Stimulated activated CD4-positive, alpha-beta T cell treated with anti-CD3 and anti-CD28 coated beads, Interleukin-12 subunit alpha, Interleukin-12 subunit beta, amount 100 ng/mL, for 24 hours (primary cell): ENCODE measurements around the gene ALPK1.
"Not testable (repeated sequence)": the region's sequence is repeated elsewhere in the genome, so short reads cannot be mapped to it uniquely, and the experiment has no call there.

Source experiments
- DNase-seq, 2 experiments: peaks; one replicate each; pipeline ENCODE4 v3.0.0-alpha.2; 2020; ENCODE audit warnings: low read depth in 2 of 2

Gene ALPK1

GRCh38 chr4:112296949-112297880 is at the start of gene ALPK1:
Gene ALPK1 (plus strand): TSS chr4:112297369.
- no peak for DNase-seq

- no peak for DNase-seq
These were observed 46.0 kb upstream of the ALPK1 start for GRCh38 chr4:112251019-112251643.

GRCh38 chr4:112252234-112252633 is 44.9 kb upstream of the ALPK1 start:
- no peak for DNase-seq

- no peak for DNase-seq
These were observed 43.7 kb upstream of the ALPK1 start for GRCh38 chr4:112253382-112254000.

GRCh38 chr4:112257098-112257497 is 40.1 kb upstream of the ALPK1 start:
- no peak for DNase-seq

GRCh38 chr4:112266823-112267222 is 30.3 kb upstream of the ALPK1 start:
- DNase-seq: no peak

- no peak for DNase-seq
These were observed 27.1 kb upstream of the ALPK1 start for GRCh38 chr4:112270051-112270450.

- no peak for DNase-seq
These were observed 26.3 kb upstream of the ALPK1 start for GRCh38 chr4:112270640-112271421.

GRCh38 chr4:112272292-112272691 is 24.9 kb upstream of the ALPK1 start:
- DNase-seq: no peak

GRCh38 chr4:112274959-112275358 is 22.2 kb upstream of the ALPK1 start:
- DNase-seq: no peak

GRCh38 chr4:112276113-112276512 is 21.1 kb upstream of the ALPK1 start:
- no peak for DNase-seq

- DNase-seq: no peak
These were observed 19.9 kb upstream of the ALPK1 start for GRCh38 chr4:112277220-112277619.

- no peak for DNase-seq
These were observed 19.3 kb upstream of the ALPK1 start for GRCh38 chr4:112277705-112278448.

- DNase-seq: no peak
These were observed 17.9 kb upstream of the ALPK1 start for GRCh38 chr4:112279025-112279881.

GRCh38 chr4:112279882-112280315 is 17.3 kb upstream of the ALPK1 start:
- no peak for DNase-seq

GRCh38 chr4:112280386-112281056 is 16.6 kb upstream of the ALPK1 start:
- DNase-seq: no peak

- DNase-seq: not testable (repeated sequence)
These were observed 15.2 kb upstream of the ALPK1 start for GRCh38 chr4:112281895-112282398.

- DNase-seq: no peak
These were observed 14.1 kb upstream of the ALPK1 start for GRCh38 chr4:112282860-112283667.
